Fibroblast of skin of scalp (primary cell): ENCODE data around the gene PIK3R1.
A peak's percentile ranks its signal among the peaks of the same experiment; 100 is the strongest.

ENCODE experiments used
- DNase-seq: peaks from one replicate; pipeline ENCODE4 v3.0.0-alpha.2; 2013

Gene PIK3R1

GRCh38 chr5:68272289-68272688 lies 56.7 kb downstream of the PIK3R1 start:
- DNase-seq: peak; percentile 20

DNA sequence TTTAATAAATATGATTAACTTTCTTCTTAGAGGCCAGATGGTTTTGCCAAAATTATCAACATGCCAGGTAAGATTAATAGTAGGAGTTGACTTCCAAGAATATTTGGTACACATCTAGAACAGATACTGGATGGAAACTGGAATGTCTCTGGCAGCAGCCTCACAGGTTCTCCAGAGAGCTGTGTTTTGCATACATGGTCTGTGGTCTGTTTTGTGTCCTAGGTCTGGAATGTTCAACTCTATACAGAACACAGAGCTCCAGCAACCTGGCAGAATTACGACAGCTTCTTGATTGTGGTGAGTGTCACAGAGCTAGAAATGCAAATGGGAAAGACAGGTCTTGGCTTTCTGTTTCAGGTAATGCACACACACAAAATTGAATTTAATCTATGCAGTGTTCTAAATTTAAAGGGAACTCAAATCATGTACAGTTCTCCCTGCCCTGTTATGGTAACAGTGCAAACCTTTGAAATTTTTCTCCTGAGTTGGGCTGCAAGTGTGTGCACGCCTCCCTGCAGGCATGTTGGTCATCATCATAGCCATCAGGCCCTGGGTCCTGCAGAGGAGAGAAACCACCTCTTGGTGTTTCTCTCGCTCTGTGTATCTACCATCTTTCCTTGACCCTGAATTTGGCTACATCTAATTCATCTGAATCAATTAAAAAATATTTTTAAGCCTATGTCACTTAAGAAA lies 58.3 kb downstream of the PIK3R1 start:
- no peak for DNase-seq

DNA sequence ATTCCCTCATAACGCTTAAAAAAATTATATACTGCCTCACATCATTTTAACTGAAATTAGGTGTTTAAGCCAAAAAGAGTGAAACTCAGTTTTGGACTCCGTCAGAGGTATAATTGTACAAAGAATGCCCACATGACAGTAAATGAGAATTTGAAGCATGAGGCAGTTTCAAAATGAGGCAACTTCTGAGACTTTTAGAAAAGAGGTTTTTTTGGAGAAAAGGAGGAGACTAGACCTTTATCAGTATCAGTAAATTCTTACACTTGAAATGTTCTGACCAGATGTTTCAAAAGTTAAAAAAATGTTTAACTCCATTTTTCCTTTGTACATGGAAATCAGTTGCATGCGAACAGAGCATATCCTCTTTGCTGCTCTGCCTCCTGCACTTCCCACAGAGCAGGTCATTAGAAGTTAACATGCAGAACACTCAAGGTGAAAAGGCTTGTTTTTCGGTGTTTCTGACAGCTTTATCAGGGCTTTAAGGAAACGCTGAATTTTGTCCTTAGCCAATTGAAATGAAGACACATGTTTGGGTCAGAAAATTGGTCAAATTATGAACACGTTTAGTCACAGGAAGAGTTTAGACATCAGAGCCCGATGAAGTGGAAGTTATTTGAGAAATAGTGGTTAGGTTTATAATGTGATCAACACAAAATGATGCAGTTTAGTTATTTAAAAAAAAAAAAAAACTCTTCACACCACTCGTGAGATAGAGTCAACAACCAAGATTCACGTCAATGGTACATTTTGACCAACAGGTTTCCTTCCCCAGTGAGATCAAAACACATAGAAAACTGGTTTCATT lies 59.5 kb downstream of the PIK3R1 start:
- DNase-seq: no peak

GRCh38 chr5:68276740-68277139 lies 61.2 kb downstream of the PIK3R1 start:
- no peak for DNase-seq

DNA sequence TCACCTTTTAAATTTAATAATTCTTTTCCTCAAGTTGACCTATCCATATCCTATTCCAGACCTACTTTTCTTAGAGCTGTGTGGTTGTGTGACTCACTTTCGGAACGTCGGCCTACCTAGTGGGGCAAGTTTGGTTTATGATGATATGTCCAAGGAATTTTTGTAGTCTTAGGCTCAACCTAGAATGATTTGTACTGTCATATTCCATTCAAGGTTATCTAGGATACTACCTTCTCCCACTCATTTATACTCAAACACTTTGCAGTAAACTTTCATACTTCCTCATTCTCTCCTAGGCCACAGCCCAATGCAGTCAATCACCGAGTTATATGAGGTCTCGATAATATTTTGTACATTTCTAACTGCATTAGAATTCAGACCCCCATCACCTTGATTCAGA lies 61.9 kb downstream of the PIK3R1 start:
- peak; percentile 39 for DNase-seq

GRCh38 chr5:68279984-68280383 lies 64.4 kb downstream of the PIK3R1 start:
- no peak for DNase-seq

DNA sequence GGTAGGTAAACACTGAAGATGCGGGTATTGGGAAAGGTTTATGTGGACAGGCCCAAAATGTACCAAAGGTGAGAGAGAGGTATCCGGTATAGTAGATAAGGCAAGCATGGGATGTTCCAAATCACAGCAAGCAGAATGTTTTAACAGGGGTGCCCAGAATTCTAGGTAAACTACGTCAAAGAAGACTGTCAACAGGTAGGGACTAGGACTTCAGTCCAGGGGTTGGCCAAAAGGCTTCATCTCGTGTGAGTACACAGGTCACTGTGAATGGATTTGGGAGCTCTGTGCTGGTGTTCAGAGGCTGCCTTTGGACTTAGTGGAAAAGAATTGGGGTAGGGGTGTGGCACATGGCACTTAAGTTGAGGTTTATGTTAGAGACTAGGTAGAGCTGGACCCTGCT lies 66.4 kb downstream of the PIK3R1 start:
- DNase-seq: no peak

DNA sequence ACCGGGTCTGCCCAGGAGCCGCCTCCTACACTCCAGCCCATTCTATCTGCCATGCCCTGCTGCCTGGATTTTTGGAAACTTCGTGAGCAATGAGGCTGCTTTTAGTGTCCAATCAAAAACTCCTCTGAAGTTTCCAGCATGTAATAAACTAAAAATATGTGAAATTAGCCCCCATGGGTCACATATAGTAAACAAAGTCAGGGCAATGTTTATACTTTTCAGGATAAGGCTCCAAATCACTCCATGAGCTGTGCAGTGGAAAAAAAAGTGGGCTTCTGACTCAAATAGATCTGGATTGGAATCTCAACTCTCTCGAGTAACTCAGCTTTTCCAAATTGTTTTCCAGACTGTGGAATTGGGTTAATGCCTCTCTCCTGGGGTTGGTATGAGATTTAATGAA lies 68.2 kb downstream of the PIK3R1 start:
- no peak for DNase-seq

DNA sequence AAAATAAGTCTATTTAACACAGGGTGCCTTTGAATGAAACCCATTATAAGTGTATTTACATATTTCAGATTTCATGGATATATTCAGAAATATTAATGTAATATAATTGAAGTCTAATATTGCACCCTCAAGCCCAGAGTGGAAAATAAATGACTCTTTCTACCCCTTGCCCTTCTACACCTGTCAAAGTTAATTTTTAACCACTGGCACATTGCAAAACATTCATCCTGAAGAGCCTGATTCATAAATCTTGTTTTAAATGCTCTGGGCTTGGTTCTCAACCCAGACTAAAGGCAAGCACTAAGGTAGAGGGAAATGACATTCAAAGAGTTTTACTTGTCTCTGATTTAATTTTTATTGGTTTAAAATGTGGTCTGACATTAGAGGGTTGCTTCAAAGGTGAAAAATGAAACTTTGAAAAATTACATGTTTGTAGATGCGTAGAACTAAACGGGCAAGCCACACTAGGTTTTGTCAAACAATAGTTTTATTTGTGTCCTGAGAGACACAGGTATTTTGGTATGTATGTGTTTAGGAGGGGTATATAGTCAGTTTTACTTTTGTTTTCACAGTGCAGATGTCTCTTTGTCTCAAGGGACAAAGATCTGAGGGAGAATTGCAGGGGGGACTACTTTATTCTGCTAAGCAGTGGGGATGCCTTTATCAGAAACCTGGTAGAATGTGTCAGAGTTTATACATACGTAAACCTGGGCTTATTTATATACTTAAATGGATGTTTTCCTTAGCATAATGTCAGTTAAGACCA lies 69.7 kb downstream of the PIK3R1 start:
- no peak for DNase-seq

DNA sequence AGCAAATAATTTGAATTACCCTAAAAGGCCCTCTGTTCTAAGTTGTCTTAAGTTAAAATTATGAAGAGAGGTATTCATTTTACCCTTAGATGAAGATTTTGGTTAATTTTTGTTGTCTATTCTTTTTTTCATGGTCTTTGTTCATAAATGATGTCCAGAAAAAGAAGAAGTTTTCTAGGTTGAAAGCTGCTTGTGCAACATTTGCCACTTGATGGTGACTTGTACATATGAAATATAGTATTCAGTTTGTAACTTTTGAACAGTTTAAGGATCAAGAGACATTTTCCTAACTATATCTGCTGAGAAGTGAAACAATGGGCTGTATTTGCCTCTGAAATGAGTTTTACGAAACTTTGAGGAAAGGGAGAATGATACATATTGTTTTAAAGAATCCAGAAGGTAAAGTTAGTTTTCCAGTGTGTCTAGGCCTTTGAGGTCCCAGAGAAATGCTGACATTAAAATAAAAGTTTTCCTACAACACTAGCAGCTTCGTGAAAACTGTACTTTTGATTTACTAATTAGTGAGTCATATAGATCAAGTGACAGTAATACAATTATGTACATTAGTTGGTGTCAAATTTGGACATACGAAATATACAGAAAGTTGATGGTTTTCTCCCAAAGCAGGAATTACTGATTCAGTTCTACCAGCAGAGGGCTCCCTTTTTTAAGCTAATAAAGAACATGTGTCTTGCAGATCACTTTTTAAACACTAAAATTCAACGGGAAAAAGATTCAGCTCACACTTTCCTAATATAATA lies 70.5 kb downstream of the PIK3R1 start:
- peak; percentile 68 for DNase-seq

GRCh38 chr5:68286612-68286912 lies 71.0 kb downstream of the PIK3R1 start:
- no peak for DNase-seq

- DNase-seq: no peak
Observed at GRCh38 chr5:68287631-68287975, 72.0 kb downstream of the PIK3R1 start.

- DNase-seq: peak; percentile 53
Observed at GRCh38 chr5:68287976-68288706, 72.6 kb downstream of the PIK3R1 start.

GRCh38 chr5:68288707-68289134 lies 73.2 kb downstream of the PIK3R1 start:
- DNase-seq: no peak

DNA sequence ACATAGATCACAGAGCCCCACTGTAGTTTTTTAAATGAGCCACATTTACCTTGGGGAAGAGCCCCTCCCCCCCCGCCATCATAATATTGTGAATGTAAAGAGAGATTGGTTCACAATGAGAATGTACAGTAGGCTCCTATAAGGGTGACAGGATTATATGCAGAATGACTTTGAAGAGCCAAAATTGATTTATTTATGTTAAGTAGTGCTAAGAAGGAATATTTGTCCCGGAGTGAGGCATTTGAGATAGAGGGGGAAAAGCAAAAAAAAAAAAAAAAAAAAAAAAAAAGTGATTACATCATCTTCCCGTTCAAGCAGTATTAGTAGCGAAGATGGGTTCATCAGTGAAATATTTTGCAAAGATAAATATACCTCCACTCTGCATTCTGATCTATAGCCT lies 73.9 kb downstream of the PIK3R1 start:
- no peak for DNase-seq

- peak; percentile 48 for DNase-seq
Observed at GRCh38 chr5:68290260-68290674, 74.7 kb downstream of the PIK3R1 start.

DNA sequence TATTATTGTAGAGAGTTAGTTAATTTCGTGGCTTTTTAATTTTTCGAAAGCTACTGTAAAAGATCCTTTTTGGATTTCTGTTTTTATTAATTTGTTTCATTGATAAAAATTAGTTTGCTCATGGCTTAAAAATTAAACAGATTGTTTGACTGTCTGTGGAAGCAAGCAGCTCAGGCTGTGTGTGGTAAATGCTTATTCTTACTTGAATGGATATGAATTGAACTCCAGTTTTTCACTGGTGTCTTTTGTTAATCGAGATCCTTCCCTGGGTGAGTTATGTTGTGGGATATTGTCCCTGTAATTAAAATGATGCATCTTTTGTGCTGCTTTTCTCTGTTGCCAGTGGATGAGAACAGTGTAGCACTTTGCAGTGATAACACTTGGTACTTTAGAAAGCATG lies 75.3 kb downstream of the PIK3R1 start:
- no peak for DNase-seq

- peak; percentile 72 for DNase-seq
Observed at GRCh38 chr5:68292316-68292715, 76.8 kb downstream of the PIK3R1 start.

GRCh38 chr5:68295772-68296171 lies 80.2 kb downstream of the PIK3R1 start:
- no peak for DNase-seq

DNA sequence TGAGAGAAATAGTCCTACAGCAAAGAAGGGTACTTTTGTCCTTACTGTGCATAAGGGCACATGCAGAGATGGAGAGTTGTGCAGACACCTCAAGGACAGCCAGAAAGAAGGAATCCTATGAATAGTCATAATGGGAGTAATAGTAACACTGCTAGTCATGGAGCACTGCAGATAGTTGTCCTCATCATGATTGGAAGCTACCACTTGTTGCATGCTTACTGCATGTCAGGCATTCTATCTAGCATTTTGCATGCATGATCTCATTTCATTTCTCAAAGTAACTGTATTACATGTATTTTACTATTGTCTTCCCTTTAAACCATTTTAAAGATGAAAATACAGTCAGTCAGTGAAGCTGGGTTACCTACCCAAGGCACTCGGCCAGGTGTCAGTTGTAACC lies 81.3 kb downstream of the PIK3R1 start:
- no peak for DNase-seq

GRCh38 chr5:68297656-68298055 lies 82.1 kb downstream of the PIK3R1 start:
- DNase-seq: no peak

GRCh38 chr5:68298479-68298878 lies 82.9 kb downstream of the PIK3R1 start:
- no peak for DNase-seq
